ENCODE data around the gene GTF3A. TPM values are rescaled to one million over a fixed set of nuclear protein-coding genes. Genes with fewer than 3 reads are reported as not detected.

Gene GTF3A
- total and polyA plus RNA-seq, 2 experiments from 2014 or later: 109 to 190 TPM

- TF ChIP-seq ZNF462 (CRISPR knock-in tag; IDR thresholded peaks at IDR 0.05): no peak
- no peak for TF ChIP-seq ETS1 (IDR thresholded peaks at IDR 0.05)
- TF ChIP-seq ZNF114 (CRISPR knock-in tag; IDR thresholded peaks at IDR 0.05): no peak
- no peak for TF ChIP-seq NANOG (IDR thresholded peaks at IDR 0.05; ENCODE audit: borderline replicate concordance)
These were observed 36.2 kb upstream of the GTF3A start (continued) for GRCh38 chr13:27388241-27388640.

GRCh38 chr13:27389891-27390290 lies 34.5 kb upstream of the GTF3A start:
- Histone ChIP-seq H3K36me3 (ENCODE audit: insufficient read depth) (no peaks in the 10 kb centered on the region), H3K4me3 (no peak overlapping the region), H3K9me2 (ENCODE audit: insufficient read depth) (no peaks in the 10 kb centered on the region), H2AFZ (no peak overlapping the region), H4K20me1 (replicated peaks; ENCODE audit: insufficient read depth) (no peaks in the 10 kb centered on the region), H3K27ac (ENCODE audit: low read depth) (no peak overlapping the region), H3K79me2 (replicated peaks; ENCODE audit: insufficient read depth) (no peaks in the 10 kb centered on the region), H3K4me1 (ENCODE audit: insufficient read depth) (peaks cover 6% of the 10 kb centered on the region; the same call in 1 of the 2 replicates), H3K4me2 (no peak overlapping the region), H3K27me3 (ENCODE audit: insufficient read depth) (no peaks in the 10 kb centered on the region), H3F3A (replicated peaks; ENCODE audit: low read depth) (no peaks in the 10 kb centered on the region)
- ATAC-seq (no peak), DNase-seq (ENCODE audit: low spot score) (no peak)
- Mint-ChIP-seq H3K27me3 (ENCODE audit: insufficient read depth, low read depth, poor library complexity) (peaks cover 18% of the 10 kb centered on the region), H3K4me3 (no peak overlapping the region), H3K27ac (no peak overlapping the region), H3K9me3 (no peaks in the 10 kb centered on the region), H3K4me1 (peaks cover 16% of the 10 kb centered on the region), H3K36me3 (ENCODE audit: low read depth) (no peaks in the 10 kb centered on the region)
- TF ChIP-seq REST (IDR thresholded peaks at IDR 0.05; ENCODE audit: unreplicated experiment) (no peak), JUNB (IDR thresholded peaks at IDR 0.05; ENCODE audit: unreplicated experiment) (no peak), STAT1 (IDR thresholded peaks at IDR 0.05; ENCODE audit: unreplicated experiment) (no peak), NANOG (IDR thresholded peaks at IDR 0.05; ENCODE audit: borderline replicate concordance) (no peak), CTCF (conservative IDR thresholded peaks at IDR 0.05; ENCODE audit: low read depth in 2 of 2) (no peak), ETS1 (IDR thresholded peaks at IDR 0.05) (no peak), EZH2 (IDR thresholded peaks at IDR 0.05; ENCODE audit: low read depth, unreplicated experiment) (no peak), EZH2phosphoT487 (IDR thresholded peaks at IDR 0.05; ENCODE audit: unreplicated experiment) (no peak)

All from GM23338 (cell line).